ENCODE data around the gene ZNF239.
A peak's percentile ranks its signal among the peaks of the same experiment; 100 is the strongest.

Gene ZNF239

GRCh38 chr10:43574001-43574892 is at the start of gene ZNF239:
TSS of gene ZNF239 (minus strand) at chr10:43574616. CDS start at chr10:43558079, 16,537 bp downstream.
- Mint-ChIP-seq H3K4me1 (peaks cover 21% of the 10 kb centered on the region), H3K4me3 (peak within 1 kb of the TSS; percentile 87), H3K36me3 (ENCODE audit: low read depth) (peaks cover 20% of the 10 kb centered on the region), H3K27ac (peak within 1 kb of the TSS; percentile 90), H3K27me3 (ENCODE audit: low read depth, poor library complexity) (peaks cover 12% of the 10 kb centered on the region), H3K9me3 (peaks cover 54% of the 10 kb centered on the region)
- TF ChIP-seq, protein P1, sequence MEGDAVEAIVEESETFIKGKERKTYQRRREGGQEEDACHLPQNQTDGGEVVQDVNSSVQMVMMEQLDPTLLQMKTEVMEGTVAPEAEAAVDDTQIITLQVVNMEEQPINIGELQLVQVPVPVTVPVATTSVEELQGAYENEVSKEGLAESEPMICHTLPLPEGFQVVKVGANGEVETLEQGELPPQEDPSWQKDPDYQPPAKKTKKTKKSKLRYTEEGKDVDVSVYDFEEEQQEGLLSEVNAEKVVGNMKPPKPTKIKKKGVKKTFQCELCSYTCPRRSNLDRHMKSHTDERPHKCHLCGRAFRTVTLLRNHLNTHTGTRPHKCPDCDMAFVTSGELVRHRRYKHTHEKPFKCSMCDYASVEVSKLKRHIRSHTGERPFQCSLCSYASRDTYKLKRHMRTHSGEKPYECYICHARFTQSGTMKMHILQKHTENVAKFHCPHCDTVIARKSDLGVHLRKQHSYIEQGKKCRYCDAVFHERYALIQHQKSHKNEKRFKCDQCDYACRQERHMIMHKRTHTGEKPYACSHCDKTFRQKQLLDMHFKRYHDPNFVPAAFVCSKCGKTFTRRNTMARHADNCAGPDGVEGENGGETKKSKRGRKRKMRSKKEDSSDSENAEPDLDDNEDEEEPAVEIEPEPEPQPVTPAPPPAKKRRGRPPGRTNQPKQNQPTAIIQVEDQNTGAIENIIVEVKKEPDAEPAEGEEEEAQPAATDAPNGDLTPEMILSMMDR (IDR thresholded peaks at IDR 0.05) = no peak
- DNase-seq = peak; percentile 74

GRCh38 chr10:43623351-43623750 is 48.9 kb upstream of the ZNF239 start:
- H3K27me3 Mint-ChIP-seq (ENCODE audit: low read depth, poor library complexity) = peaks cover 11% of the 10 kb centered on the region
- peaks cover under 1% of the 10 kb centered on the region for H3K4me1 Mint-ChIP-seq
- H3K9me3 Mint-ChIP-seq = peaks cover 48% of the 10 kb centered on the region
- TF ChIP-seq, protein P1 (IDR thresholded peaks at IDR 0.05) = no peak
- H3K27ac Mint-ChIP-seq = no peak overlapping the region
- no peak for DNase-seq
- H3K4me3 Mint-ChIP-seq = no peak overlapping the region
- peaks cover 12% of the 10 kb centered on the region for H3K36me3 Mint-ChIP-seq (ENCODE audit: low read depth)

DNA sequence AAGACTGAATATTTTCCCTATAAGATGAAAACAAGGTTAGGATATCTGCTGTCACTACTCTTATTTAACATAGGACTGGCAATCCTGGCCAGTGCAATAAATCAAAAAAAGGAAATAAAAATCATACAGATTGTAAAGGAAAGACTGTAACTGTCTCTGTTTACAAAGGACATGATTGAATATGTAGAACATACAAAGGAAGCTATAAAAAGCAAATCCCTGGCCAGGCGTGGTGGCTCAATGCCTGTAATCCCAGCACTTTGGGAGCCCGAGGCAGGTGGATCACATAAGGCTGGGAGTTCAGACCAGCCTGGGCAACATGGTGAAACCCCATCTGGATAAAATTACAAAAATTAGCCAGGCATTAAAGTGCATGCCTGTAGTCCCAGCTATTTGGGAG is 47.6 kb upstream of the ZNF239 start:
- Mint-ChIP-seq H3K27ac (no peak overlapping the region), H3K4me3 (no peak overlapping the region), H3K4me1 (no peaks in the 10 kb centered on the region), H3K36me3 (ENCODE audit: low read depth) (peaks cover 23% of the 10 kb centered on the region), H3K27me3 (ENCODE audit: low read depth, poor library complexity) (peaks cover 4% of the 10 kb centered on the region), H3K9me3 (peaks cover 56% of the 10 kb centered on the region)
- DNase-seq = no peak
- TF ChIP-seq, protein P1 (IDR thresholded peaks at IDR 0.05) = no peak

- TF ChIP-seq, protein P1 (IDR thresholded peaks at IDR 0.05) = no peak
- Mint-ChIP-seq H3K27me3 (ENCODE audit: low read depth, poor library complexity) (no peaks in the 10 kb centered on the region), H3K27ac (no peak overlapping the region), H3K36me3 (ENCODE audit: low read depth) (peaks cover 50% of the 10 kb centered on the region), H3K4me3 (no peak overlapping the region), H3K4me1 (no peaks in the 10 kb centered on the region), H3K9me3 (peaks cover 74% of the 10 kb centered on the region)
- no peak for DNase-seq
These were observed 45.0 kb upstream of the ZNF239 start for GRCh38 chr10:43619368-43619767.

GRCh38 chr10:43616697-43617370 is 42.4 kb upstream of the ZNF239 start:
- no peak for DNase-seq
- Mint-ChIP-seq H3K27ac (no peak overlapping the region), H3K27me3 (ENCODE audit: low read depth, poor library complexity) (no peaks in the 10 kb centered on the region), H3K36me3 (ENCODE audit: low read depth) (peaks cover 75% of the 10 kb centered on the region), H3K4me3 (no peak overlapping the region), H3K4me1 (no peaks in the 10 kb centered on the region), H3K9me3 (peaks cover 90% of the 10 kb centered on the region)
- TF ChIP-seq, protein P1 (IDR thresholded peaks at IDR 0.05) = no peak

Measured in nephron progenitor cell (in vitro differentiated cells).